ENCODE data around the gene ABCC8. TPM values are rescaled to one million over a fixed set of nuclear protein-coding genes. Genes with fewer than 3 reads are reported as not detected.

Gene ABCC8
- polyA plus RNA-seq, 4 donors: 0.81 to 11.2 (median 3.6) TPM

DNA sequence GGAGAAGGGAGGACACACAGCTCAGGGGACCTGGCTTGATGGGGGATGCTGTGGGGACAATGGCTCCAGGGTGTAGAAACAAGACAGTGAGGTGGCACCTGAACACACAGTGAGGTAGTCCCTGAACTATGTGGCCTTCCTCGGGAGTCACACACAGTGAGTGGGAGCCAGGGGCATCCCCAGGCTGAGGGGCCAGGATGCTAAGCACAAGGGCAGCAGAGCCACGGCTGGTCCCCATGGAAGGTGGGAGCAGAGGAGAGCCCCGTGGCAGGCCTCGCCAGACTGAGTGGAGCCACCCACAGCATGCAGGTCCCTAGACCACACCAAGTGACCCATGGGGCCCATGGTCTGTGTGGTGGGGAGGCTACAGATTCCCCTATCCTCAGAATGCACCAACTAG, 26.0 kb upstream of the ABCC8 start:
- no peak overlapping the region for H3K4me3 ChIP-seq (ENCODE audit: low read depth in 1 of 3, low read length in 3 of 3)
- H3K27me3 ChIP-seq (ENCODE audit: control insufficient read depth in 3 of 3, insufficient read depth in 3 of 3, low read length in 3 of 3): no peaks in the 10 kb centered on the region
- 84 to 86% (median 86%) methylated on average over 4 of the region's 4 CpGs for WGBS, 3 donors
- H3K27ac ChIP-seq (ENCODE audit: low read depth in 1 of 3, low read length in 2 of 3): no peak overlapping the region
- H3K36me3 ChIP-seq (ENCODE audit: control insufficient read depth in 3 of 3, insufficient read depth in 2 of 3, low read depth in 1 of 3, low read length in 3 of 3): peaks cover 0 to 91% (median 0%) of the 10 kb centered on the region in 3 donors
- H3K4me1 ChIP-seq (ENCODE audit: control insufficient read depth in 3 of 3, insufficient read depth in 2 of 3, low read depth in 1 of 3, low read length in 2 of 3): peaks cover 0 to 2% (median 0%) of the 10 kb centered on the region in 3 donors
- FAIRE-seq: no peak
- DNase-seq: no peak
- H3K9me3 ChIP-seq (ENCODE audit: control insufficient read depth in 2 of 2, insufficient read depth in 1 of 2, low read depth in 1 of 2, low read length in 1 of 2): no peaks in the 10 kb centered on the region

DNA sequence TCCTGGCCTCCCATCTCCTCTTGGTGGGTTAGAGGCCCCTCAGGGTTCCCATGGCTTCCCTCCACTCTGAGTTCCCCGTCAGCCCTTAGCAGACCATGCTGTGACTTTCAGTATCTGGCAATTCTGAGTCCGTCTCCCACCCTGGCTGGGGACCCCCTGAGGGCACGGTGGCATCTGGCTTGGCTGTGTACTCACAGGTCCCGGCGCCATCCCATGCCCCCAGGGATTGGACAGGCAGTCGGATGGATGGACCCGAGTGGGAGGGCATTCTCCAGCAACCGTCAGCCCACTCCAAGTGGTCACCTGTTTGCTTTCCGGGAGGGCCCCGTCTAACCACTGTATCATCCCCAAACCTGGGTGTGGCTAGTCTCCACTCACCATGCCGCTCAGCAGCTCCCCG, 24.0 kb upstream of the ABCC8 start:
- no peak for DNase-seq
- WGBS, 3 donors: 92 to 96% (median 92%) methylated on average over 12 of the region's 12 CpGs
- no peak for FAIRE-seq
- Histone ChIP-seq H3K27ac (ENCODE audit: low read depth in 1 of 3, low read length in 2 of 3) (no peak overlapping the region), H3K4me3 (ENCODE audit: low read depth in 1 of 3, low read length in 3 of 3) (no peak overlapping the region), H3K36me3 (ENCODE audit: control insufficient read depth in 3 of 3, insufficient read depth in 2 of 3, low read depth in 1 of 3, low read length in 3 of 3) (peaks cover 0 to 92% (median 3%) of the 10 kb centered on the region in 3 donors), H3K27me3 (ENCODE audit: control insufficient read depth in 3 of 3, insufficient read depth in 3 of 3, low read length in 3 of 3) (no peaks in the 10 kb centered on the region), H3K4me1 (ENCODE audit: control insufficient read depth in 3 of 3, insufficient read depth in 2 of 3, low read depth in 1 of 3, low read length in 2 of 3) (peaks cover 0 to 2% (median 0%) of the 10 kb centered on the region in 3 donors), H3K9me3 (ENCODE audit: control insufficient read depth in 2 of 2, insufficient read depth in 1 of 2, low read depth in 1 of 2, low read length in 1 of 2) (no peaks in the 10 kb centered on the region)

DNA sequence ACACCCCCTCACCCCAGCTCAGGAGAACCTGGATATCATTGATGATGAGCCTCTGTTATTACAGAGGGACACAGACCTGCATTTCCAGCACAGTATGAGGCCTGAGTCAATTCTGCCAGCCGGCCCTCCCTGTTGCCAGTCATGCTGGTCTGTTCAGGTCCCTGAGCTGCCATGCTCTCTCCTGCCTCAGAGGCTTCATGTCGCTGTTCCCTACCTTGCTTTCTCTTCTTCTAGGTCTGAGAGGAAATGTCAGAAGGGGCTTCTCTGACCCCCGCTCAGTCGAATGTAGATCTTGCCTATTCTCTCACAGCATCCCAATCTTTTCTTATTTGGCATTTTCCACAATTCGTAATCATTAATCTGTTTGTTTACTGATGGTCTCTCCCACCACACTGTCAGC, 21.8 kb upstream of the ABCC8 start:
- no peak overlapping the region for H3K4me3 ChIP-seq (ENCODE audit: low read depth in 1 of 3, low read length in 3 of 3)
- FAIRE-seq (no peak), DNase-seq (no peak)
- H3K36me3 ChIP-seq (ENCODE audit: control insufficient read depth in 3 of 3, insufficient read depth in 2 of 3, low read depth in 1 of 3, low read length in 3 of 3): peaks cover 0 to 93% (median 3%) of the 10 kb centered on the region in 3 donors
- no peaks in the 10 kb centered on the region for H3K27me3 ChIP-seq (ENCODE audit: control insufficient read depth in 3 of 3, insufficient read depth in 3 of 3, low read length in 3 of 3)
- H3K4me1 ChIP-seq (ENCODE audit: control insufficient read depth in 3 of 3, insufficient read depth in 2 of 3, low read depth in 1 of 3, low read length in 2 of 3): peaks cover 0 to 2% (median 0%) of the 10 kb centered on the region in 3 donors
- WGBS, 3 donors: 76 to 90% (median 83%) methylated on average over 5 of the region's 5 CpGs
- H3K9me3 ChIP-seq (ENCODE audit: control insufficient read depth in 2 of 2, insufficient read depth in 1 of 2, low read depth in 1 of 2, low read length in 1 of 2): no peaks in the 10 kb centered on the region
- H3K27ac ChIP-seq (ENCODE audit: low read depth in 1 of 3, low read length in 2 of 3): no peak overlapping the region

DNA sequence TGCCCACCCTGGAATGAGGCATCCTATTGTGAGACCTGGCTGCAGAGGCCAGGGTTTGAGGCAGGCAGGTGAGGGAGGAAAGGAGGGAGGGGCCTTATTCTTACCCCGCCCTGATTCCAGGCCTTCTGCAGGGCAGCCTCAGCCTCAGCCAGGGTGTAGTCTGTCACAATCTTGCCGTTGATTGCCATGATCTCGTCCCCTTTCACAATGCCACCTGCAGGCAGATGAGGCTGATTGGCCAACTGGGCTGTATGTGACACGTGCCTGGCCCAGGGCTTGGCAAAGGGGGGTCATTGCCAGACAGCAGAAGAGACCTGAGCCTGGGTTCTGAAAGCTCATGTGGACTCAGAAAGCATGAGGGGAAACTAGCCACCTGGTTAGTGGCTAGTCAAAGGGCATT, 21.4 kb upstream of the ABCC8 start:
- Histone ChIP-seq H3K9me3 (ENCODE audit: control insufficient read depth in 2 of 2, insufficient read depth in 1 of 2, low read depth in 1 of 2, low read length in 1 of 2) (no peaks in the 10 kb centered on the region), H3K27me3 (ENCODE audit: control insufficient read depth in 3 of 3, insufficient read depth in 3 of 3, low read length in 3 of 3) (no peaks in the 10 kb centered on the region), H3K36me3 (ENCODE audit: control insufficient read depth in 3 of 3, insufficient read depth in 2 of 3, low read depth in 1 of 3, low read length in 3 of 3) (peaks cover 0 to 92% (median 3%) of the 10 kb centered on the region in 3 donors), H3K4me3 (ENCODE audit: low read depth in 1 of 3, low read length in 3 of 3) (no peak overlapping the region), H3K27ac (ENCODE audit: low read depth in 1 of 3, low read length in 2 of 3) (no peak overlapping the region), H3K4me1 (ENCODE audit: control insufficient read depth in 3 of 3, insufficient read depth in 2 of 3, low read depth in 1 of 3, low read length in 2 of 3) (peaks cover 0 to 2% (median 0%) of the 10 kb centered on the region in 3 donors)
- FAIRE-seq (no peak), DNase-seq (peak; percentile 43 to 50)
- WGBS, 3 donors: 32 to 42% (median 34%) methylated on average over 4 of the region's 4 CpGs

DNA sequence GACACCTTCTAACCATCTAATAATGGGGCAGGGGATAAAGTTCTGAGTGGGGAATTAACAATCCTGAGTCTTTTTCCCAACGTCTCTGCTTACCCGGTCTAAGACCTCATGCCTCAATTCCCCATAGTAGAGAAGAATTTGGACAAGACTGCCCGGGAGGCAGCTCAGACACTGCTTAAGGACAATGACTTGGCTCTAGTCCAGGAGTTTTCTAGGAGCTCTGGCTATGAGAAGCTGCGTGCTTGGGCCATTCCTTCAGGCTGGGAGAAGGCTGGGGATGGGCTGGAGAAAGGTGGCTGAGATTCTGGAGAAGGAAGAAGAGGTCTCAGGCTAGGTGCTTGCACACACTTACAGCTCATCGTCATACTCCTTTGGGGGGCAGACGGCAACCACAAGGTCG, 19.8 kb upstream of the ABCC8 start:
- DNase-seq: no peak
- Histone ChIP-seq H3K4me1 (ENCODE audit: control insufficient read depth in 3 of 3, insufficient read depth in 2 of 3, low read depth in 1 of 3, low read length in 2 of 3) (peaks cover 0 to 6% (median 0%) of the 10 kb centered on the region in 3 donors), H3K27me3 (ENCODE audit: control insufficient read depth in 3 of 3, insufficient read depth in 3 of 3, low read length in 3 of 3) (no peaks in the 10 kb centered on the region), H3K9me3 (ENCODE audit: control insufficient read depth in 2 of 2, insufficient read depth in 1 of 2, low read depth in 1 of 2, low read length in 1 of 2) (no peaks in the 10 kb centered on the region), H3K27ac (ENCODE audit: low read depth in 1 of 3, low read length in 2 of 3) (no peak overlapping the region), H3K36me3 (ENCODE audit: control insufficient read depth in 3 of 3, insufficient read depth in 2 of 3, low read depth in 1 of 3, low read length in 3 of 3) (peaks cover 0 to 83% (median 3%) of the 10 kb centered on the region in 3 donors), H3K4me3 (ENCODE audit: low read depth in 1 of 3, low read length in 3 of 3) (no peak overlapping the region)
- WGBS, 3 donors: 66 to 79% (median 76%) methylated on average over 7 of the region's 7 CpGs
- no peak for FAIRE-seq

DNA sequence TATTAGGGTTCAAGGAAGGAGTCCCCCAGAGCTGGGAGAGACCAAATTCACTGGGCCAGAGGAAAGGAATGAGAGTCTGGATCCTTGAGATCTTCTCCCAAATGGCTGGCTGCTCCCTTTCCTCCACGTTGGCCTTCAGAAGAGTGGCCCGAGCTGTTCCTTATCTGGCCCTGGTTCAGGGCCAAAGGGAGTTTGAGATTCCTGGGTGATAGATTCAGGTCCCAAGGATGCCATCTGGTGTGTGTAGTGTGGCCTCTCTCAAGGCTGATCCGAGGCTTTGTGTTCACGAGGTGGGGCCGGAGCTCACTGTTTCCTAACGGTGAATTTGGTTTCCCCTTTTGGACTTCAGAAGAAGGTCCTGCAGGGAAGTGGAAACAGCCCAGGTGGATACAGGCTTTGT, 17.4 kb upstream of the ABCC8 start:
- no peak overlapping the region for H3K4me3 ChIP-seq (ENCODE audit: low read depth in 1 of 3, low read length in 3 of 3)
- H3K27ac ChIP-seq (ENCODE audit: low read depth in 1 of 3, low read length in 2 of 3): no peak overlapping the region
- peaks cover 0 to 60% (median 3%) of the 10 kb centered on the region in 3 donors for H3K36me3 ChIP-seq (ENCODE audit: control insufficient read depth in 3 of 3, insufficient read depth in 2 of 3, low read depth in 1 of 3, low read length in 3 of 3)
- peaks cover 0 to 7% (median 0%) of the 10 kb centered on the region in 3 donors for H3K4me1 ChIP-seq (ENCODE audit: control insufficient read depth in 3 of 3, insufficient read depth in 2 of 3, low read depth in 1 of 3, low read length in 2 of 3)
- no peaks in the 10 kb centered on the region for H3K9me3 ChIP-seq (ENCODE audit: control insufficient read depth in 2 of 2, insufficient read depth in 1 of 2, low read depth in 1 of 2, low read length in 1 of 2)
- FAIRE-seq (no peak), DNase-seq (no peak)
- no peaks in the 10 kb centered on the region for H3K27me3 ChIP-seq (ENCODE audit: control insufficient read depth in 3 of 3, insufficient read depth in 3 of 3, low read length in 3 of 3)
- WGBS, 3 donors: 51 to 66% (median 65%) methylated on average over 6 of the region's 6 CpGs

DNA sequence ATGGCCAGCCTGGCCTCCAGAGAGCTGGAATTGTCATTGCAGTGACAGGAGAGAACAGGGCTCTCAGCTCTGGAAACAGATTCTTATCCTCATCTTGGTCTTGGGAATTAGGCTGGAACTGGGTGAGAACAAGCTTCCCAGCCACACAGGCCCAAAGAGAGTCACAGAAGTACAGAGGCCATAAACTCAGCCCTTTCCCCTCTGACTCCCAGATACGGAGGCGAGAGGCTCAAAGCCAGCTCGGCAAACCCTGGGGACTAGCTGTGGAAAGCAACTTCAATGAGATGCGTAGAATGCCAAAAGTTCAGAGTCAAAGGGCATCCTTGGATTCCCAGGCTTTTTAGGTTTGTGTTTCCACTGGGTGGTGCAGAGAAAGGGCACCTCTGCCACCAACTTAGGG, 14.3 kb upstream of the ABCC8 start:
- Histone ChIP-seq H3K27me3 (ENCODE audit: control insufficient read depth in 3 of 3, insufficient read depth in 3 of 3, low read length in 3 of 3) (no peaks in the 10 kb centered on the region), H3K27ac (ENCODE audit: low read depth in 1 of 3, low read length in 2 of 3) (no peak overlapping the region), H3K36me3 (ENCODE audit: control insufficient read depth in 3 of 3, insufficient read depth in 2 of 3, low read depth in 1 of 3, low read length in 3 of 3) (peaks cover 0 to 34% (median 0%) of the 10 kb centered on the region in 3 donors), H3K4me1 (ENCODE audit: control insufficient read depth in 3 of 3, insufficient read depth in 2 of 3, low read depth in 1 of 3, low read length in 2 of 3) (peaks cover 0 to 14% (median 0%) of the 10 kb centered on the region in 3 donors), H3K4me3 (ENCODE audit: low read depth in 1 of 3, low read length in 3 of 3) (no peak overlapping the region), H3K9me3 (ENCODE audit: control insufficient read depth in 2 of 2, insufficient read depth in 1 of 2, low read depth in 1 of 2, low read length in 1 of 2) (no peaks in the 10 kb centered on the region)
- 85 to 88% (median 85%) methylated on average over 4 of the region's 4 CpGs for WGBS, 3 donors
- FAIRE-seq (no peak), DNase-seq (no peak)

DNA sequence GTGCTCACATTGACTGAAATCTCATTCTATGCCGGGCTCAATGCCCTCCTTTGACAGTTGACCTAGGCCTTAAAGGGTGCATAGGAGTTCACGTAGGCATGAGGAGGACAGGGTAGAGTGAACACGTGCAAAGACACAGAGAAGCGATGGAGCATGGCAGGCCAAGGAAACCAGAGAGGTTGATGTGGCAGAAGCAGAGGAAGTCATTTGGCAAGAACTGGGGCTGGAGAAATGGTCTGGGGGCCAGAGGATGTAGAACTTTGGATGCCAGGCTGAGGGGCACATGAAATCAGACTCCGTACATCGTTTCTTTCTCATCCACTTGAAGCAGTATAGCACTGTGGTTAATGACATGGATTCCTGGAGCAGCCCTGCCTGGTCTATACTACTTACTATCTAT, 13.6 kb upstream of the ABCC8 start:
- FAIRE-seq: no peak
- Histone ChIP-seq H3K4me1 (ENCODE audit: control insufficient read depth in 3 of 3, insufficient read depth in 2 of 3, low read depth in 1 of 3, low read length in 2 of 3) (peaks cover 0 to 21% (median 0%) of the 10 kb centered on the region in 3 donors), H3K27me3 (ENCODE audit: control insufficient read depth in 3 of 3, insufficient read depth in 3 of 3, low read length in 3 of 3) (no peaks in the 10 kb centered on the region), H3K27ac (ENCODE audit: low read depth in 1 of 3, low read length in 2 of 3) (no peak overlapping the region), H3K9me3 (ENCODE audit: control insufficient read depth in 2 of 2, insufficient read depth in 1 of 2, low read depth in 1 of 2, low read length in 1 of 2) (no peaks in the 10 kb centered on the region), H3K4me3 (ENCODE audit: low read depth in 1 of 3, low read length in 3 of 3) (no peak overlapping the region), H3K36me3 (ENCODE audit: control insufficient read depth in 3 of 3, insufficient read depth in 2 of 3, low read depth in 1 of 3, low read length in 3 of 3) (peaks cover 0 to 27% (median 0%) of the 10 kb centered on the region in 3 donors)
- 83 to 90% (median 88%) methylated on average over 6 of the region's 6 CpGs for WGBS, 3 donors
- no peak for DNase-seq

DNA sequence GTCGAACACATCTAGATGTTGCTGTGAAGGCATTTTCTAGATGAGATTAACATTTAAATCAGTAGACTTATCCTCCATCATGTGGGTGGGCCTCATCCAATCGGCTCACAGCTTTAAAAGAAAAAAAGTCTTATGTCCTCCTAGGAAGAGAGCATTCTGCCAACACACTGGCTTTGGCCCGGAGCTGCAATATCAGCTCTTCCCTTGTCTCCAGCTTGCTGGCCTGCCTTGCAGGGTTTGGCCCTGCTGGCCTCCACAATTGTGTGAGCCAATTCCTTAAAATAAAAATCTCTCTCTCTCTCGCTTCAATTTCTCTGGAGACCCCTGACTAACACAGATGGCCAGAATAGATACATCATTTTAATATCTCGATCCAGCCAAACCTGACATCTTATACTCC, 13.1 kb upstream of the ABCC8 start:
- DNase-seq (no peak), FAIRE-seq (no peak)
- Histone ChIP-seq H3K4me3 (ENCODE audit: low read depth in 1 of 3, low read length in 3 of 3) (no peak overlapping the region), H3K4me1 (ENCODE audit: control insufficient read depth in 3 of 3, insufficient read depth in 2 of 3, low read depth in 1 of 3, low read length in 2 of 3) (peaks cover 0 to 26% (median 0%) of the 10 kb centered on the region in 3 donors), H3K9me3 (ENCODE audit: control insufficient read depth in 2 of 2, insufficient read depth in 1 of 2, low read depth in 1 of 2, low read length in 1 of 2) (no peaks in the 10 kb centered on the region), H3K36me3 (ENCODE audit: control insufficient read depth in 3 of 3, insufficient read depth in 2 of 3, low read depth in 1 of 3, low read length in 3 of 3) (peaks cover 0 to 22% (median 0%) of the 10 kb centered on the region in 3 donors), H3K27ac (ENCODE audit: low read depth in 1 of 3, low read length in 2 of 3) (no peak overlapping the region), H3K27me3 (ENCODE audit: control insufficient read depth in 3 of 3, insufficient read depth in 3 of 3, low read length in 3 of 3) (no peaks in the 10 kb centered on the region)
- WGBS, 3 donors: 76 to 95% (median 88%) methylated on average over 5 of the region's 5 CpGs

Measured in small intestine (tissue), 7 donors.